Subcutaneous abdominal adipose tissue (tissue), 5 donors: Measurements from ENCODE around the gene ATP11A.

ENCODE experiments used
- H3K27ac ChIP-seq: one replicate; pipeline ENCODE4 v1.7.0; 2013; ENCODE audit warnings: low read depth, mild to moderate bottlenecking, inconsistent platforms, low read length, moderate library complexity
- H3K27me3 ChIP-seq, 5 donors: one replicate each; pipeline ENCODE4 v1.7.0; 2013; ENCODE audit warnings: low read length in 5 of 5, inconsistent platforms in 1 of 5; ENCODE audit not compliant: control insufficient read depth in 5 of 5, insufficient read depth in 4 of 5
- H3K36me3 ChIP-seq, 5 donors: one replicate each; pipeline ENCODE4 v1.7.0; 2013; ENCODE audit warnings: low read length in 5 of 5; ENCODE audit not compliant: control insufficient read depth in 5 of 5, insufficient read depth in 5 of 5
- H3K4me1 ChIP-seq, 5 donors: one replicate each; pipeline ENCODE4 v1.7.0; 2013; ENCODE audit warnings: low read length in 5 of 5, mild to moderate bottlenecking in 3 of 5, moderate library complexity in 1 of 5; ENCODE audit not compliant: control insufficient read depth in 5 of 5, insufficient read depth in 5 of 5
- H3K4me3 ChIP-seq, 5 donors: one replicate each; pipeline ENCODE4 v1.7.0; 2013; ENCODE audit warnings: low read length in 5 of 5, low read depth in 1 of 5
- H3K9ac ChIP-seq, 5 donors: one replicate each; pipeline ENCODE4 v1.7.0; 2013; ENCODE audit warnings: low read length in 5 of 5, mild to moderate bottlenecking in 4 of 5, moderate library complexity in 3 of 5
- H3K9me3 ChIP-seq, 5 donors: one replicate each; pipeline ENCODE4 v1.7.0; 2013; ENCODE audit warnings: low read length in 5 of 5; ENCODE audit not compliant: control insufficient read depth in 5 of 5
- donor health status: healthy.
- donor health status: healthy.
- donor health status: healthy.
- donor health status: healthy.
- donor health status: healthy.

Gene ATP11A

GRCh38 chr13:112721198-112722104 is 31.6 kb downstream of the ATP11A start:
- H3K4me3 ChIP-seq = no peak overlapping the region
- peaks cover 0 to 26% (median 0%) of the 10 kb centered on the region in 5 donors for H3K4me1 ChIP-seq
- H3K27me3 ChIP-seq = no peaks in the 10 kb centered on the region
- H3K36me3 ChIP-seq = peaks cover 0 to 7% (median 0%) of the 10 kb centered on the region in 5 donors
- no peak overlapping the region for H3K27ac ChIP-seq
- H3K9me3 ChIP-seq = no peaks in the 10 kb centered on the region
- no peak overlapping the region for H3K9ac ChIP-seq

GRCh38 chr13:112722433-112723263 is 32.8 kb downstream of the ATP11A start:
- no peak overlapping the region for H3K4me3 ChIP-seq
- no peak overlapping the region for H3K9ac ChIP-seq
- H3K27me3 ChIP-seq = no peaks in the 10 kb centered on the region
- H3K36me3 ChIP-seq = peaks cover 0 to 7% (median 0%) of the 10 kb centered on the region in 5 donors
- peaks cover 0 to 26% (median 0%) of the 10 kb centered on the region in 5 donors for H3K4me1 ChIP-seq
- no peak overlapping the region for H3K27ac ChIP-seq
- no peaks in the 10 kb centered on the region for H3K9me3 ChIP-seq

GRCh38 chr13:112723771-112724170 is 33.9 kb downstream of the ATP11A start:
- Histone ChIP-seq H3K36me3 (peaks cover 0 to 4% (median 0%) of the 10 kb centered on the region in 5 donors), H3K9ac (no peak overlapping the region), H3K9me3 (no peaks in the 10 kb centered on the region), H3K27ac (no peak overlapping the region), H3K4me3 (no peak overlapping the region), H3K27me3 (no peaks in the 10 kb centered on the region), H3K4me1 (peaks cover 0 to 26% (median 0%) of the 10 kb centered on the region in 5 donors)

- H3K4me1 ChIP-seq = peaks cover 0 to 26% (median under 1%) of the 10 kb centered on the region in 5 donors
- no peak overlapping the region for H3K9ac ChIP-seq
- no peak overlapping the region for H3K4me3 ChIP-seq
- no peaks in the 10 kb centered on the region for H3K9me3 ChIP-seq
- H3K27ac ChIP-seq = no peak overlapping the region
- no peaks in the 10 kb centered on the region for H3K27me3 ChIP-seq
- no peaks in the 10 kb centered on the region for H3K36me3 ChIP-seq
These were observed 35.0 kb downstream of the ATP11A start for GRCh38 chr13:112724788-112725345.

GRCh38 chr13:112725346-112726015 is 35.6 kb downstream of the ATP11A start:
- no peaks in the 10 kb centered on the region for H3K36me3 ChIP-seq
- no peak overlapping the region for H3K9ac ChIP-seq
- no peak overlapping the region for H3K4me3 ChIP-seq
- H3K27me3 ChIP-seq = no peaks in the 10 kb centered on the region
- peaks cover 0 to 26% (median 1%) of the 10 kb centered on the region in 5 donors for H3K4me1 ChIP-seq
- H3K9me3 ChIP-seq = no peaks in the 10 kb centered on the region
- H3K27ac ChIP-seq = no peak overlapping the region

GRCh38 chr13:112726016-112726767 is 36.4 kb downstream of the ATP11A start:
- Histone ChIP-seq H3K36me3 (no peaks in the 10 kb centered on the region), H3K27ac (no peak overlapping the region), H3K9me3 (no peaks in the 10 kb centered on the region), H3K9ac (no peak overlapping the region), H3K27me3 (no peaks in the 10 kb centered on the region), H3K4me1 (peaks cover 0 to 21% (median 1%) of the 10 kb centered on the region in 5 donors), H3K4me3 (no peak overlapping the region)

- Histone ChIP-seq H3K4me3 (no peak overlapping the region), H3K27ac (no peak overlapping the region), H3K36me3 (no peaks in the 10 kb centered on the region), H3K9ac (no peak overlapping the region), H3K27me3 (no peaks in the 10 kb centered on the region), H3K9me3 (no peaks in the 10 kb centered on the region), H3K4me1 (peaks cover 0 to 13% (median 1%) of the 10 kb centered on the region in 5 donors)
These were observed 37.7 kb downstream of the ATP11A start for GRCh38 chr13:112727581-112727980.

- H3K9me3 ChIP-seq = no peaks in the 10 kb centered on the region
- H3K4me1 ChIP-seq = peaks cover 0 to 9% (median 1%) of the 10 kb centered on the region in 5 donors
- H3K4me3 ChIP-seq = no peak overlapping the region
- no peaks in the 10 kb centered on the region for H3K36me3 ChIP-seq
- H3K27ac ChIP-seq = no peak overlapping the region
- no peak overlapping the region for H3K9ac ChIP-seq
- no peaks in the 10 kb centered on the region for H3K27me3 ChIP-seq
These were observed 38.7 kb downstream of the ATP11A start for GRCh38 chr13:112728375-112729126.
